GM12801 (cell line): ENCODE data around the gene TMEM198.

ENCODE experiments used
- TF ChIP-seq, protein P1 (sequence below): IDR thresholded peaks from one replicate; pipeline ENCODE4 v1.5.1; 2011; ENCODE audit warnings: control low read depth; ENCODE audit not compliant: insufficient read length; ENCODE audit errors: extremely low read depth

Gene TMEM198

DNA sequence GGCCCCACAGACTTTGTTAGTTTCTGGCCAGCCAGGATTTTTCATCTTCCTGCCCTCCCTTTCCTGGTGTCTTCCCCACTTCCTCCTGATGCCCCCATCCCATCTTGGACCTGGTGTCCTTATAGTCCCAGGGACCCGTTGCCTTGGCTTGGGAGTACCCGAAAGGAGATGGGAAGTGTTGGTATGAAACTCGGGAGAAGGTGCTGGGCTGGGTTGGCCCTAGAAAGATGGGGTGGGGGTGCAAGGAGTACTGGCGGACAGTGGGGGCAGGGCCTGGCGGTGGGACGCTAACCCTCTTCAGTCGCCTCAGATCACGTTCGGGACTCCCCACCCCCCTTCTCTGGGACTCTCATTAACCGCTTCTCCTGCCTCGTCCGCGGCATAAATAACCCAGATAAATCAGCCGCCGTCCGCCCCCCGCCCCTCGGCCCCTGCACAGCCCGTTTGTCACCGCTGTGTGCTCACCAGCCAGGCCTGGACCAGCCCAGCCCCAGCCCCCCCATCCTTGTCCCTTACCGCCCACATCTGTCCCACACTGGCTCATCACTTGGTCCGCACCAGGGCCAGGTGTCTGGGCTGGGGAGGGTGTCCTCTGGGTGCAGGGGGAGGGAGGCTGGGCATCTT lies 33.2 kb upstream of the TMEM198 start:
- TF ChIP-seq, protein P1, sequence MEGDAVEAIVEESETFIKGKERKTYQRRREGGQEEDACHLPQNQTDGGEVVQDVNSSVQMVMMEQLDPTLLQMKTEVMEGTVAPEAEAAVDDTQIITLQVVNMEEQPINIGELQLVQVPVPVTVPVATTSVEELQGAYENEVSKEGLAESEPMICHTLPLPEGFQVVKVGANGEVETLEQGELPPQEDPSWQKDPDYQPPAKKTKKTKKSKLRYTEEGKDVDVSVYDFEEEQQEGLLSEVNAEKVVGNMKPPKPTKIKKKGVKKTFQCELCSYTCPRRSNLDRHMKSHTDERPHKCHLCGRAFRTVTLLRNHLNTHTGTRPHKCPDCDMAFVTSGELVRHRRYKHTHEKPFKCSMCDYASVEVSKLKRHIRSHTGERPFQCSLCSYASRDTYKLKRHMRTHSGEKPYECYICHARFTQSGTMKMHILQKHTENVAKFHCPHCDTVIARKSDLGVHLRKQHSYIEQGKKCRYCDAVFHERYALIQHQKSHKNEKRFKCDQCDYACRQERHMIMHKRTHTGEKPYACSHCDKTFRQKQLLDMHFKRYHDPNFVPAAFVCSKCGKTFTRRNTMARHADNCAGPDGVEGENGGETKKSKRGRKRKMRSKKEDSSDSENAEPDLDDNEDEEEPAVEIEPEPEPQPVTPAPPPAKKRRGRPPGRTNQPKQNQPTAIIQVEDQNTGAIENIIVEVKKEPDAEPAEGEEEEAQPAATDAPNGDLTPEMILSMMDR, result no peak

GRCh38 chr2:219511547-219512325 lies 32.1 kb upstream of the TMEM198 start:
- TF ChIP-seq, protein P1, result no peak

GRCh38 chr2:219512524-219513216 lies 31.2 kb upstream of the TMEM198 start:
- TF ChIP-seq, protein P1, result no peak

GRCh38 chr2:219513787-219514186 lies 30.0 kb upstream of the TMEM198 start:
- TF ChIP-seq, protein P1, result no peak

DNA sequence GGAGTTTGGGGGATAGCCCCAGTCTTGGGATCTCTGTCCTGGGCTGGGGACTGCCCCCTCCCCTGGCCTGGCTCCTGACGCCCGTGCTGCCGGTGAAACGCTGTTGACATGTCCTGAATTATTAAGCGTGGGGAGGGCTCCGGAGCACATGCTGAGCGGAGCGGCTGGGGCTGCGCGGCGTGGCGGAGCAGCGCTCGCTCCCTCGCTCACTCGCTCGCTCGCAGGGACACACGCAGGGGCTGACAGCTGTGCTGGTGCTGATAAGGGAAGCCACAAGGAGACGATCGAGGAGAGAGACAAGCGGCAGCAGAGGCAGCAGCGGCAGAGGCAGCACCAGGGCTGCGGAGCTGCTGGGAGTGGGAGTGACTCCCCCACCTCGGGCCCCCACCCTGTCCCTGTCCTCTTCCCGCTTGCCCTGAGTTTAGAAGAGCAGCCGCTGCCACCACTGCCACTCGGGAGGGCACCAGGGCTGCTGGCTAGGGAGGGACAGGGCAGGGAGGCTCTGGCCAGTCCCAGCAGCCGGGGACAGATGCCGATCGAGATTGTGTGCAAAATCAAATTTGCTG lies 29.5 kb upstream of the TMEM198 start, which contains the start of gene ASIC4:
Gene ASIC4 (plus strand): TSS at position 287 of the 566 bp plus-strand sequence. CDS start 243 bp downstream, at position 530.
- TF ChIP-seq, protein P1, result no peak

- TF ChIP-seq, protein P1, result no peak
Measured at GRCh38 chr2:219514836-219515235, 29.0 kb upstream of the TMEM198 start.
